Right forelimb (tissue), 1 donor: Measurements from ENCODE around the gene TFB2M.

Source experiments
- DNase-seq: peaks from one replicate; pipeline ENCODE4 v3.0.0-alpha.2; 2018

Gene TFB2M

GRCh38 chr1:246550402-246550801, 15.7 kb downstream of the TFB2M start:
- no peak for DNase-seq

- DNase-seq: no peak
Observed at GRCh38 chr1:246549665-246550064, 16.4 kb downstream of the TFB2M start.

DNA sequence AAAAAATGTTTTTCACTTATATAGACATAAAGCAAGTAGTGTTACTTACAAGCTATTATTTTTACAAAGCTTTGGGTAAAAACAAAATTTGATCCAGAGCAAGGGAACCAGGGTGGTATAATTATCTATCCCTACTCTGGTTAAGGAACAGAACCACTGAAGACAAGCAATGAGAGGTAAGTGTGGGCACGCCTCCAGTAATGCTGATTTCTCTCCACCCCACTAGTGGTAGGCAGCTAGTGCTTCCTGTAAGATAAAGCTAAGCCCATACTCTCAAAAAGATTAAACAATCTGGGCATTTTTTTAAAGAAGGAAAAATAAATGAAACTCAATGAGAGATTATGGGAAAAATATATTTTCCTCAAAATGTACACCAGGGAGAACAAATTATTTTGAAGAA, 22.1 kb downstream of the TFB2M start:
- no peak for DNase-seq

- peak; percentile 13 for DNase-seq
Observed at GRCh38 chr1:246540738-246541491, 25.1 kb downstream of the TFB2M start.

DNA sequence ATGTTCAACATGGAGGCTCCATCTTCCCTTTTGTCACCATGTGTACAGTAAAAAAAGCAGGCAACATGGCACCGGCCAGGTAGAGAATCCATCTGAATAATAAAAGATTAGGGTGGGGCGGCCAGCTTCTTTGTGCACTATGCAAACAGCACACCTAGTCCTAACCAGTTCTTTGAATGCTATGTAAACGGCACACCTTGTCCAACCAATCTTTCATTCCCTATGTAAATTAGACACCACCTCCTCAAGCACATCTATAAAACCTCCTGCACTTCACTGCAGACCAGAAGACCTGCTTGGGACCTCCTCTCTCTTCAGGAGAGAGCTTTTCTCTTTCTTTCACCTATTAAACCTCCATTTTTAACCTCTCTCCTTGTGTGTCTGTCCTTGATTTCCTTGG, 28.2 kb downstream of the TFB2M start:
- no peak for DNase-seq

GRCh38 chr1:246537441-246537840, 28.6 kb downstream of the TFB2M start:
- no peak for DNase-seq

DNA sequence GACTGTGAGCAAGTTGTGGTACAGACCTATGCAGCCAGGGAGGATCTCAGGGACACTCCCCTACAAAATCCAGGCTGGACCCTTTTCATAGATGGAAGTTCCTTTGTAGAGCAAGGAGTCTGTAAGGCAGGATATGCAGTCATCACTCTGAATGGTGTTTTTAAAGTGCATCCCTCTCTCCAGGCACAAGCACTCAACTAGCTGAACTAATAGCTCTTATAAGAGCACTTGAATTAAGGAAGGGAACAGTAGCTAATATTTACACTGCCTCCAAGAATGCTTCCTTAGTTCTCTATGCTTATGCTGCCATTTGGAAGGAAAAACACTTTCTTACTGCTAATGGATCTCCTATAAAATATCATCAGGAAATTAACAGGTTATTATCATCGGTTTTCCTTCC, 31.9 kb downstream of the TFB2M start:
- no peak for DNase-seq

DNA sequence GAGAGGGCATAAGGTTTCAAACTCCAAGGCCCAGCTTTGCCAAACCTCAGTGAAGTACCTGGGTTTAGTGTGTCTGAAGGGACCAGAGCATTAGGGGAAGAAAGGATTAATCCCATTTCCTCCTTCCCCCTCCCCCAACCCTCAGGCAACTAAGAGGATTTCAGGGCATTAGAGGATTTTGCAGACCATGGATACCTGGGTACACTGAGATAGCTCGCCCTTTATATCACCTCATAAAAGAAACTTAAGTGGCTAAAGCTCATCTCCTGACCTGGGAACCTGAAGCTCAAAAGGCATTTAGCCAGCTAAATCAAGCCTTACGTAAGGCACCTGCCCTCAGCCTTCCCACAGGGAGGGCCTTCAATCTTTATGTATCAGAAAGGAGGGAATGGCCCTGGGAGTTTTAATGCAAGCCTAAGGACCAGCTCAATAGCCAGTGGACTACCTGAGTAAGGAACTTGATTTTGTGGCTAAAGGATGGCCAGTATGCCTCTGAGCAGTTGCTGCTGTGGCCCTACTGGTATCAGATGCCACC, 32.6 kb downstream of the TFB2M start:
- no peak for DNase-seq

DNA sequence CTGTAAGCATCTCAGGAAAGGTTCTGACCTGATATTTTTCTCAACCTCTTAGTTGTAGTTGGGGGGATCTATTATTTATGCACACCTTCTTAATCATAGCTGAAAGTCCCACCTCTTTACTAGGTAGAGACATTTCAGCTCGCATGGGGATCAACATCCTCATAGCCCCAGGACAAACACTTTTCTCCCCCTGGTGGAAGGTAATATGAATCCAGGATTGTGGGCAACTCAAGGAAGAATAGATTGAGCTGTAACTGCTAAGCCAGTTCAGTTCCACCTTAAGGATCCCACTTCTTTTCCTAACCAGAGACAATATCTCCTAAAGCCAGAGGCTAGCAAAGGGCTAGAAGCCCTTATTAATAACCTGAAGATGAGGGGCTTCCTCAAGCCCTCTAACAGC, 33.5 kb downstream of the TFB2M start:
- no peak for DNase-seq

GRCh38 chr1:246530482-246530881, 35.6 kb downstream of the TFB2M start:
- DNase-seq: no peak

DNA sequence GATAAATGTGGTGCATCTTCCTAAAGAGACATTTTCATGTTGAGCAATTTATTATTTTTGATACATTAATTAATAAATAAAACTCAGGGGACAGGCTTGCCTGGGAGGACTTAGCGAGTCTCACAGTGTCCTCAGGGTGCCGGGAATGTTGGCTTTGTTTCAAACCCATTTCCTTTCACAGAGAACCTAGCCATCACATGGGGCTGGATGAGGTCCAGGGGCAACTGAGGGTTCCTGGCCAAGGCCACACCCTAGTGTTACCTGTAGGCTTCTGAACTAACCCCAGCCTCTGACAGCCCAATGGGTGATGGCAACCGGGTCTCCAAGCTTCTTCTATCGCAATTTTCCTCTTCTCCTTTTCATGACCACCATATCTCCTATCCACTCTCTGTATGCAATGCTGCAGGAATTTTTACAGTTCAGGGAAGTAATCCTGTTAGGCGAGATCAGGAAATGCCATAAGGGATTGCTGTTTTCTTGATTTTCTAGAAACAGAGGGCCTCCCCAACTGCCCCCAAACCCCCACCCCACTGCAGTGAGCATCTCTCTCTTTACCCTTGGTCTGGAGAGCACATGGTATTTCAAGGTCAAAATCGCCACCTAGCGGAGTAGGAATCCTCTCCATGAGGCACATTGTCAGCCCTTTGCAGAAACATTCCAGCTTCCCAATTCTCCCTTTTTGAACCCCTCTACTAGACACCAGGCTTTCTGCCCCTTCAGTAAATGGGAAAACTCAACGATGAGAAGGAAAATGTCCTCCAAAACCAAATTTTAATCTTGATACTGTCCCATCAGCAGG, 36.9 kb downstream of the TFB2M start:
- no peak for DNase-seq

DNA sequence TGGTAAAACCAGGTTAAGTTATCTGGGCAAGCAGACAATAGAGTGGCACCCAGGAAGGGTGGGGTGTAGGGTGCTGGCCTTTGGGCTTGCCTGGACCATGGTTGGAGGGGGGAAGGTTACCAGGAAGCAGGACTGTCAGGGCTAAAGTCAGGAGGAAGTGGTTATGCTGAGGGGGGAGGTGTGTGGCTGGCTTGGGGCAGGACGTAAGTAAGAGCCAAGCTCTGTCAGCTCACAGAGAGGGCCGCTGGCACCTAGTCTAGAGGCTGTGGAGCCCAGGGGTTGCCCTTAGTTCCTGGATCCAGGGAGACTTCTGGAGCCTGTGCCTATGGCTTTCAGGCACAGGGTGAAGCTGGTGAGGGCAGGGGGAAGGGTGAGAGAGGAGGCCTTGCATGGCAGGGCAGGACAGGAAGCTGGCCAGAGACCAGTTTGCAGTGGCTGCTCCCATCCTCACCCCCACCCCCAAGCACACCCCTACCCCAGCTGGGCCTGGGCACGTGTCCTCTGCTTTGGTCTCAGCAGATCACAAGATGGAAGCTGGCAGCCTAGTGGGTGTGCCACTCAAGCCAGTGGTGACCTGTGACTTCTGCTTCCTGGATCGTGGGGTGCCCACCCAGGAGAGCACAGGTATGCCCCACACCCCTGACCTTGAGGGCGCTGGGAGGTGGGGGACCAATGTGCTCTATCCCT, 38.5 kb downstream of the TFB2M start:
- DNase-seq: no peak

- no peak for DNase-seq
Observed at GRCh38 chr1:246526915-246527314, 39.1 kb downstream of the TFB2M start.

DNA sequence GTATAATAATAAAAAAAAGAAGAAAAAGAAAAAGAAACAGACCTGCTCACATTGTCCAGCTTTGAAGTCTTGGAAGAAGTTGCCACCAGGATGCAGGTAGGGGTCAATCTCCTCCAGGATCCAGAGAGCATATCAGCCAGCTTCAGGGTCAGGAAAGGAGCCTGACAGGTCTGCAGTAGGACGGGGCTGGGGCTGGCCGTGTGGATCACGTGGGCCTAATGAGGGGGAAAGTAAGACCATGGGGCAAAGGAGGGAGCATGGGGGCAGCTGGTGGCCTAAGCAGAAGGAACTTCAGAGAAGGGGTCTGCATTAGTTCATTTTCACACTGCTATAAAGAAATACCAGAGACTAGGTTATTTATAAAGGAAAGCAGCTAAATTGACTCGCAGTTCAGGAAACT, 39.7 kb downstream of the TFB2M start:
- DNase-seq: no peak

DNA sequence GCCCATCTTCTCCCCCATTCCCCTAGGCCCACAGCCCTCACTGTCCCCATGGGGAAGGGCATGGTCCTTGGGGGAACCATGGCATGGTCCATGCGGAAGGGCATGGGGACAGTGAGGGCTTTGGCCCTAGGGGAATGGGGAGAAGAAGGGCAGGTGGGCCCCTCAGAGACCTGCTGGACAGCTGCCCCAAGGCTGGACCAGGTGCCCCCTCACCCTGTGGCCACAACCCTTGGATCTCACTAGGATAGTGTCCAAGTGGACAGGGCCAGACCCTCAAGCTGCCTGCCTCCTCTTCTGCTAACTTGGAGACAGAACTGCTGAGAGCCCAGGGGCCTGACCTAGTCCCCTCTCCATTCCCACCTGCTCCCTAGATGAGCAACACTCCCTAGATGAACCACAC, 46.5 kb downstream of the TFB2M start:
- DNase-seq: no peak

DNA sequence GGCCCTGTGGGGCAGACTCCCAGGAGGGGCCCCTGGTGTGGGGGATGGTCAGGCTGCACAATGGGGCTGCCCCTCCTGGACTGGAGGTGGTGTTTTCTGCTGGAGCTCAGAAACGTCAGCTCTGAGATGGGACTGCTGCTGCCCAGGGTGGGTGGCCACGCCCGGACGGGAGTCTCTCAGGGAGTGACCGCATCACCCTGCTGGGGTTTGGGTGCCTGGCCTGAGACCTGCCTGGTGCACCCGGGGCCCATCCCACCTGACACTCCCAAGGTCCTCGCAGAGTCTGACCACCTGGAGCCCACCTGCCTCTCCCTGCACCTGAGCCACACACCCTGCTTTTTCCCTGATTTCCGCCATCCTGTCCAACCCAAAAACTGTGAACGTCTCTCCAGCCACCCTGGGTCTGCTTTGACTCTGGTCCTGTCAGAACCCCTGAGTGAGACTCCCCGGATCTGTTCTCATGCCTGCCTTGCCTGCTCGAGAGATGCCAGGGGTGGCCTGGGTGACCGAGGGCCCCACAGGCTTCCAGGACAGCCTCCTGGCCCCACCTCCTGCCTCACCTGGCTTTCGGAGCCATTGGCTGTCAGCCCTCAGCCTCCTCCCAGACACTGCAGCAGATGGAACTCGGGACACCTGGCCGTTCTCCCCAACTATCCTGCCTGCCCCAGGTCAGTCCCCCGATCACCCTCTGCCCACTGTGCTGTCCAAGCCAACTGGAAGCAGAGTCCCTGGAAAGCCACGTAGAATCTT, 47.4 kb downstream of the TFB2M start:
- DNase-seq: no peak

GRCh38 chr1:246517391-246517790, 48.7 kb downstream of the TFB2M start:
- DNase-seq: no peak

DNA sequence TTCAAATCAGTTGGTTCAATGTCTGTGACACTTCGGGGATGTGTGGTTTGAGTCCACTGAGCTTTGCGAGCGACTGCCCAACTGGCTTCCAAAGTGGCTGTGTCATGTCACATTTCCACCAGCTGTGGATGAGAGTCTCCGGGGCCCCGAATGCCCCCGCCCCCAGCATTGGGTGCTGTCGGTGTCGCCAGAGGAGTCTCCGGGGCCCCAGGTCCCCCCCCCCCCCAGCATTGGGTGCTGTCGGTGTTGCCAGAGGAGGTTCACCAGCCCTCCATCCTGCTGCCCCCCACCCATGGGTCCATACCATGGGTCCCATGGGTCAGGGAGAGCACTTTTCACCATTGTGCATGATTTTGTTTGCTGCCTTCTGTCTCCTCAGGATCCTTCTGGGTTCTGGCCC, 49.9 kb downstream of the TFB2M start:
- no peak for DNase-seq

DNA sequence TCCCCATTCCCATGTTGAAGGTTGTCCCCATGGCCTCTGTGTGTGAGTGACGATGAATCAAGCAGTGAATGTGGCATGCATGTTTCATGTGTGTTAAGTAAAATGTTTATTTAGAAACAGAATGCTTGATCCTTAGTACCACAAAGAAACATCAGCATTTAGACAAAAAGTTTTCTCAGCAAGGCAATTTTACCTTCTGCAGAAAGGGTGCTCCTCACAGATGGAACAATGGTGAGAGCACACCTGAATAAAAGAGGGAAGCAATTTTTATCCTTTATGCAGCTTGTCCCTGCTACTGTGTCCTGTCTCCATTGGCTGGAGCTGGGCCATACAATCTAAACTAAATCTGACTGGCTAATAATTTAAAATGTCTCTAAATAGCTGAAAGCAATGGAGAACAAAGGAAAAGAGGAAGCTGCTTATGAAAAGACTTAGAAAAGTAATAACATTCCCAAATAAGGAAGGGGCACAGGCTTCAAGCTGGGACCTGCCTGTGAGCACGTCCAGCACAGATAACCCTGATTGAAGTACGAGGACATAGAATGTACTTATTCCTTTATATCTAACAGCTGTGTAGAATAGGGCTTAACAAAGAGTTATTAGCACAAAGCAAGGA, 50.6 kb downstream of the TFB2M start:
- DNase-seq: no peak

DNA sequence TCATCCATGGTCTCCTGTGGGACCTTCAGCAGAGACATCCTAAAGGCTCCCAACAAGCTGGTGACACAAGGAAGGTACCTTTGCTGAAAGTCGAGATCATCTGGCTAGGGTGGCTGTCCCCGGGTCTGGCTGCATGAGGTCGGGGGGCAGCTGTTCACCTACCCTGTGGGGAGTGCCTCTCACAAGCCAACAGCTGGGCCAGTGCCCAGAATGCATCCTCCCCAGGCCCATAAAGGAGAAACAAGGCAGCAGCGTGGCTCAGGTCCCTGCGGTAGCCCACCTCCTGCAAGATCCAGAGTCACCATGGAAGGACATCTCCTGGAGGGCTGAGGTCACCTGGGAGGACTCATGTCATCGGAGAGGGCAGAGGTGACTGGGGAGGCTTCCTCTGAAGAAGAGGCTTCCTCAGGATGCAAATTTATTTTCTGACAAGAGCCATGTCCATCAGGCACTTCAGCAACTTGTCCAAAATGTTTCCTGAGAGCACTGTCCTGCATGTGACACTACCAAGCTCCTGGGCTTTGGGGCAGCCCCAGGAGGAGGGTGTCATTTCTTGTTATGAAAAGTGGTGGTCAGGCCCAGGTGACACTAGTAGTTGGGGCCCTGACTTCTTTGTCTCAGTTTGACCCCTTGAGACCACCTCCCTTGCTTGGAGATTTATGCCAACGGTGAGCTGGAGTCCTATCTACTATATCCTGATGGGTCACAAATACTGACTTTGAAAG, 52.3 kb downstream of the TFB2M start:
- DNase-seq: no peak

- DNase-seq: no peak
Observed at GRCh38 chr1:246513041-246513440, 53.0 kb downstream of the TFB2M start.

- no peak for DNase-seq
Observed at GRCh38 chr1:246512635-246513034, 53.4 kb downstream of the TFB2M start.
